ENCODE data around the gene CD44.

GRCh38 chr11:35214792-35215193, 75.8 kb downstream of the CD44 start:
- TF ChIP-seq CTCF (IDR thresholded peaks at IDR 0.05): no peak
- TF ChIP-seq POLR2AphosphoS5 (IDR thresholded peaks at IDR 0.05): no peak
